Measurements from ENCODE around the gene QDPR.

- no peak for TF ChIP-seq ELF4 (CRISPR knock-in tag; IDR thresholded peaks at IDR 0.05)
- no peak for TF ChIP-seq CEBPB (tag; IDR thresholded peaks at IDR 0.05)
- no peak for TF ChIP-seq CBX2 (IDR thresholded peaks at IDR 0.05; ENCODE audit: insufficient read depth, low read length, poor library complexity, severe bottlenecking)
- no peak for TF ChIP-seq ZNF431 (CRISPR knock-in tag; IDR thresholded peaks at IDR 0.05)
- TF ChIP-seq ZFX (CRISPR knock-in tag; IDR thresholded peaks at IDR 0.05): no peak
- no peak for TF ChIP-seq PHF8 (IDR thresholded peaks at IDR 0.05; ENCODE audit: borderline replicate concordance, low read length)
- TF ChIP-seq MYNN (IDR thresholded peaks at IDR 0.05): no peak
- TF ChIP-seq MYNN (CRISPR knock-in tag; IDR thresholded peaks at IDR 0.05): no peak
These were observed 48.3 kb upstream of the QDPR start for GRCh38 chr4:17560065-17560673.

Data from K562 (cell line).